Endothelial cell (in vitro differentiated cells): Measurements from ENCODE around the gene S100A8. TPM values are rescaled to one million over a fixed set of nuclear protein-coding genes. Genes with fewer than 3 reads are reported as not detected.

Experiments used
- DNase-seq: peaks from one replicate; pipeline ENCODE4 v3.0.0; 2021; ENCODE audit warnings: low spot score
- H3K27ac Mint-ChIP-seq: one replicate; pipeline ENCODE4 v1.8.0; 2021; ENCODE audit warnings: mixed read lengths, inconsistent platforms; ENCODE audit not compliant: unreplicated experiment
- H3K27me3 Mint-ChIP-seq: one replicate; pipeline ENCODE4 v1.8.0; 2021; ENCODE audit warnings: mild to moderate bottlenecking, moderate library complexity, mixed read lengths, inconsistent platforms; ENCODE audit not compliant: unreplicated experiment
- H3K36me3 Mint-ChIP-seq: one replicate; pipeline ENCODE4 v1.8.0; 2021; ENCODE audit warnings: mild to moderate bottlenecking, low read depth, mixed read lengths, inconsistent platforms; ENCODE audit not compliant: unreplicated experiment
- H3K4me1 Mint-ChIP-seq: one replicate; pipeline ENCODE4 v1.8.0; 2021; ENCODE audit warnings: mild to moderate bottlenecking, mixed read lengths, inconsistent platforms; ENCODE audit not compliant: unreplicated experiment
- H3K4me3 Mint-ChIP-seq: one replicate; pipeline ENCODE4 v1.8.0; 2021; ENCODE audit warnings: mild to moderate bottlenecking, mixed read lengths, inconsistent platforms; ENCODE audit not compliant: unreplicated experiment
- H3K9me3 Mint-ChIP-seq: one replicate; pipeline ENCODE4 v1.8.0; 2021; ENCODE audit warnings: mixed read lengths, inconsistent platforms; ENCODE audit not compliant: unreplicated experiment
- total RNA-seq: library from RNA; stranded (reverse); fragmentation: NEBNext Ultra II Directional; extraction: Animal tissue kit (Norgen Biotek cat#: 25700); gene quantifications from one replicate; pipeline ENCODE4 v1.2.1, GENCODE V29; 2021; ENCODE audit not compliant: unreplicated experiment
- TF ChIP-seq, protein P1 (sequence below): fragments of 200-600 bp; sonication (generic); IDR thresholded peaks from one replicate; pipeline ENCODE4 v1.5.0; 2021; ENCODE audit warnings: antibody characterized with exemption; ENCODE audit not compliant: unreplicated experiment

Gene S100A8
- total RNA-seq, 1 donor from 2014 or later, result not detected

DNA sequence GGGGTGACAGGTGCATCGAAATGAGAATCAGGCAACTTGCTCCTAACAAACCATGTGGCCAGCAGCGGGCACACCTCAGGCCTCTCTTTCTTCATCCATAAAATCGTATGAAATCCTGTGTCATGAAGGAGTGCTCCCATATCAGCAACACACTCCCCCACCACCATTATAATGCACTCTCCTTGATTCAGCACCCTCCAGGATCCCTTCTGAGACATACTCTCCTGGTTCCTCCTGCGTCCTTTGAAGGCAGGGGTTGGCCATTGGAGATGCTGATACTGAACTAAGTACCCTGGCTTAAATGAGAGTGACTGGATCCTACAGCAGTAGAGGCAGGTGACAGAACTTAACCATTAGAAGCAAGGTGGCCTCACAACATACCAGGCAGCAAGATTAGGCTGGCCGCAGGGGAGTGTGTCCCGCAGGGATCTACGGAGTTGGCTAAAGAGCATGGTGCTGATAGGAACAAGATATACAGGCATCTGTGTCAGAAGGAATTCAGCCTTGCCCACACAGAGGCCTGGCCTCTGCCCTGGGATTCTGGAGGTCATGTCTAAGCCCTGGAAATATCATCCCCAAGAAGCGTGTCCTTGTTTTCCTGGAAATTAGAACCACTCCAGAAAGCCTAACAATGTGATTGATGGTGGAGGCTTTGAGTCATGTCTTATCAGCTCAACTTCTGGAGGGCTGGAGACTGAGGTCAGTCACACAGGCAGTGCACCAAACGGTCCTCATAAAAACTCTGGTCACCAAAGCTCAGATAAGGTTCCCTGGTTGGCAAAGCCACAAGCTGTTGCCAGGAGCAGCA is 42.2 kb upstream of the S100A8 start:
- no peak overlapping the region for H3K4me3 Mint-ChIP-seq
- no peak for DNase-seq
- H3K27me3 Mint-ChIP-seq, result peaks cover 5% of the 10 kb centered on the region
- H3K9me3 Mint-ChIP-seq, result no peaks in the 10 kb centered on the region
- TF ChIP-seq, protein P1, sequence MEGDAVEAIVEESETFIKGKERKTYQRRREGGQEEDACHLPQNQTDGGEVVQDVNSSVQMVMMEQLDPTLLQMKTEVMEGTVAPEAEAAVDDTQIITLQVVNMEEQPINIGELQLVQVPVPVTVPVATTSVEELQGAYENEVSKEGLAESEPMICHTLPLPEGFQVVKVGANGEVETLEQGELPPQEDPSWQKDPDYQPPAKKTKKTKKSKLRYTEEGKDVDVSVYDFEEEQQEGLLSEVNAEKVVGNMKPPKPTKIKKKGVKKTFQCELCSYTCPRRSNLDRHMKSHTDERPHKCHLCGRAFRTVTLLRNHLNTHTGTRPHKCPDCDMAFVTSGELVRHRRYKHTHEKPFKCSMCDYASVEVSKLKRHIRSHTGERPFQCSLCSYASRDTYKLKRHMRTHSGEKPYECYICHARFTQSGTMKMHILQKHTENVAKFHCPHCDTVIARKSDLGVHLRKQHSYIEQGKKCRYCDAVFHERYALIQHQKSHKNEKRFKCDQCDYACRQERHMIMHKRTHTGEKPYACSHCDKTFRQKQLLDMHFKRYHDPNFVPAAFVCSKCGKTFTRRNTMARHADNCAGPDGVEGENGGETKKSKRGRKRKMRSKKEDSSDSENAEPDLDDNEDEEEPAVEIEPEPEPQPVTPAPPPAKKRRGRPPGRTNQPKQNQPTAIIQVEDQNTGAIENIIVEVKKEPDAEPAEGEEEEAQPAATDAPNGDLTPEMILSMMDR, result no peak
- peaks cover 7% of the 10 kb centered on the region for H3K4me1 Mint-ChIP-seq
- H3K36me3 Mint-ChIP-seq, result no peaks in the 10 kb centered on the region
- no peak overlapping the region for H3K27ac Mint-ChIP-seq

DNA sequence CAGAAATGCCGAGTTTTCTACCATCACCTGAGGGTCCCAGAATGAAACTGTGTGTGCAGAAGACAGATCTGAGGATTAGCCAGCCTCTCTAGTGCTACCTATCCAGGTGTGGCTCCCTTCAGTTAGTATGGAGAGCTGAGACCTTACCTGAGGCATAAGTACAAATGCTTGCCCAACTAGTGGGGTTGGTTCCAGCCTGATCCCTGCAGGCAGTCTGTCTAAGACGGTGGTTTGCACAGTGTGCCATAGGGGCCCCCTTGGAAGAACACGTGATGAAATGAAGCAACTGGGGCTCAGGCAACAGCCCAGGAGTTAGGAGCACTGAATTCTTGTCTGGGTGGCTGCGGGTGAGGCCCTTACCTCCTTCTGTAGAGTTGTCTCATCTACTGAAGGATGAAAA is 41.1 kb upstream of the S100A8 start:
- TF ChIP-seq, protein P1, result no peak
- DNase-seq, result no peak
- Mint-ChIP-seq H3K4me3 (no peak overlapping the region), H3K4me1 (peaks cover 18% of the 10 kb centered on the region), H3K36me3 (no peaks in the 10 kb centered on the region), H3K9me3 (no peaks in the 10 kb centered on the region), H3K27me3 (peaks cover 5% of the 10 kb centered on the region), H3K27ac (no peak overlapping the region)

DNA sequence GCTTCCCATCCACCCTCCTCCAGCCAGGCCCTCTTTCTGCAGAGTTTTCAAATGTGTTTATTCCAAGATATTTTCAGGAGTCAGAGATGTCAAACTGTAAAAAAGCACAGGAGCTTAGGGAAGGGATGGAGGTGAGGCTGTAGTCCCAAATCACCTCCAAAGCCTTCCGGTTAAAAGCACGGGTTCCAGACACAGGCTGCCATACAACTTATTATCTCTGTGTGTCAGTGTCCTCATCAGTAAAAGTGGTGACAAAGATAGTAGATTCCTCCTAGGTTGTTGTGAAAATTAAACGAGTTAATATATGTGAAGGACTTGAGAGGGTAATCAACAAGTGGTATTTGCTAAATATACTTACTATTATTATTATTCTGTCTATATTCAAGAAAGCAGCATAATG is 40.6 kb upstream of the S100A8 start:
- peaks cover 5% of the 10 kb centered on the region for H3K27me3 Mint-ChIP-seq
- H3K27ac Mint-ChIP-seq, result no peak overlapping the region
- H3K36me3 Mint-ChIP-seq, result no peaks in the 10 kb centered on the region
- no peaks in the 10 kb centered on the region for H3K9me3 Mint-ChIP-seq
- TF ChIP-seq, protein P1, result no peak
- no peak overlapping the region for H3K4me3 Mint-ChIP-seq
- peaks cover 19% of the 10 kb centered on the region for H3K4me1 Mint-ChIP-seq
- DNase-seq, result no peak

DNA sequence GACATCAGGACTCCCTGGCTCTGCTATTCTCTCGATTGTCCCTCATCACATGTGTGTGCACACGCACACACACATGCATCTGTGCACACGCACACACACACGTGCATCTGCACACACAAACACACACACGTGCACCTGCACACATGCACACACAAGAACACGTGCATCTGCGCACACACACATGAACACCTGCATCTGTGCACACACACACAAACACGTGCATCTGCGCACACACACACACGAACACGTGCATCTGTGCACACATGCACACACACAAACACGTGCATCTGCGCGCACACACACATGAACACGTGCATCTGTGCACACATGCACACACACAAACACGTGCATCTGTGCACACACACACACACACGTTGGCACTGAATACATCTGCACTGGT is 40.1 kb upstream of the S100A8 start:
- peaks cover 19% of the 10 kb centered on the region for H3K4me1 Mint-ChIP-seq
- no peak for DNase-seq
- no peak overlapping the region for H3K4me3 Mint-ChIP-seq
- H3K9me3 Mint-ChIP-seq, result no peaks in the 10 kb centered on the region
- TF ChIP-seq, protein P1, result no peak
- no peak overlapping the region for H3K27ac Mint-ChIP-seq
- H3K36me3 Mint-ChIP-seq, result no peaks in the 10 kb centered on the region
- H3K27me3 Mint-ChIP-seq, result peaks cover 5% of the 10 kb centered on the region

DNA sequence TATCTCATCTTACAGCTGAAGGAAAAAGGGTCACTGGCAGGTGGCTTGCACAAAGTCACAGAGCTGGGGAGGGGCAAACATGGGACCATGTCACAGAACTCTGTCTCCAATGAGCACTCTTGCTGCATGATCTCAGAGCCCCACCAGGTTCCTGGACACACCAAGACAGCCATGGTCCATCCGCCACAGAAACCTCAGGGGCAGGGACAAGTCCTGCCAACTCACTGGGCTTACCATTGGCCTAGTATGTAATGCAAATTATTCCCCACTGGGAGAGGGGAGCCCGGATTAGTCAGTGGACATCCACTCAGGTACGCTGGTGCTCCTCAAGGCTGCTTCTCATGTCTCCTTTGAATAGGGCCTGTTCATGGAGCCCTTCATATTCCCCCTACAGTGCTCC is 39.7 kb upstream of the S100A8 start:
- Mint-ChIP-seq H3K4me1 (peaks cover 19% of the 10 kb centered on the region), H3K4me3 (no peak overlapping the region), H3K36me3 (no peaks in the 10 kb centered on the region), H3K27me3 (peaks cover 5% of the 10 kb centered on the region), H3K27ac (no peak overlapping the region), H3K9me3 (no peaks in the 10 kb centered on the region)
- no peak for DNase-seq
- TF ChIP-seq, protein P1, result no peak
